ENCODE results near the gene TNFRSF1A. TPM values are rescaled to one million over a fixed set of nuclear protein-coding genes. Genes with fewer than 3 reads are reported as not detected.

The TNFRSF1A gene
- total and polyA plus RNA-seq, 2 of the 13 experiments (the other 11 are each of a cell fraction or from before 2014, with no cell fraction given), result 41.5 to 61.2 TPM

- 0 out of 2 replicates have a peak, but pooled peaks have one; percentile 43 for TF ChIP-seq FOXP4 (CRISPR knock-in tag; IDR thresholded peaks at IDR 0.05)
- no peak for TF ChIP-seq SP4 (CRISPR knock-in tag; IDR thresholded peaks at IDR 0.05)
- TF ChIP-seq ZMYM3 (CRISPR knock-in tag; IDR thresholded peaks at IDR 0.05), result no peak
These were observed 439 bp upstream of the TNFRSF1A start (continued) for GRCh38 chr12:6342140-6342889.

- H2AFZ ChIP-seq (ENCODE audit: low read length), result no peak overlapping the region
- H3K4me3 ChIP-seq (replicated peaks in 1 of 3; ENCODE audit: insufficient read depth in 1 of 3, low read depth in 2 of 3, low read length in 3 of 3), result peak overlapping the region; percentile 85 to 99 (median 97)
- WGBS (ENCODE audit: low lambda C conversion rate), result under 1% methylated on average over 15 of the region's 15 CpGs
- no peaks in the 10 kb centered on the region; a peak in 1 of 5 replicates for H3K27me3 ChIP-seq (ENCODE audit: control insufficient read depth in 1 of 2, insufficient read depth in 2 of 2, low read length in 2 of 2)
- peaks cover 82% of the 10 kb centered on the region for H3K4me1 ChIP-seq (ENCODE audit: insufficient read depth, low read length)
- in situ Hi-C loops (cut with HindIII; ENCODE audit: extremely low pct_ligation_motif_present, low pct_unique_long_range_greater_than_20kb) (no loop called here), intact Hi-C loops (cut with micrococcal nuclease; ENCODE audit: unreplicated experiment) (loop anchor here (10.0 kb wide), 1 partner anchor 194 kb away; the partner anchor contains the start of gene GAPDH)
- H3K4me2 ChIP-seq (ENCODE audit: low read depth, low read length), result peak overlapping the region; percentile 96
- no peaks in the 10 kb centered on the region for H3K36me3 ChIP-seq (replicated peaks in 1 of 2; ENCODE audit: control insufficient read depth in 1 of 2, insufficient read depth in 2 of 2, low read length in 2 of 2)
- H3K9me3 ChIP-seq (ENCODE audit: low read length), result no peaks in the 10 kb centered on the region
- DNase-seq (ENCODE audit: low spot score) (no peak), FAIRE-seq (no peak), ATAC-seq (no peak)
- no peaks in the 10 kb centered on the region; the same call in 1 of the 2 replicates for H4K20me1 ChIP-seq (ENCODE audit: insufficient read depth, low read length)
- ChIA-PET POLR2A (interaction anchor here (0.8 to 11.0 kb wide), 10 partner anchors 9 to 43 kb away, joined by 3 to 278 read pairs (median 7); partner anchors contain the start of genes LTBR, PLEKHG6 and SCNN1A), CTCF (ENCODE audit: low intra/inter-chr PET ratio, low total read pairs) (no interaction called here)
- peak overlapping the region; percentile 82 for H3K27ac ChIP-seq (ENCODE audit: extremely low read length, insufficient read depth, low read length)
- BruUV-seq (replicated peaks), result no TSS peak
- H3K9ac ChIP-seq (ENCODE audit: insufficient read depth, low read depth, low read length), result peak overlapping the region; percentile 95
- peaks cover 59% of the 10 kb centered on the region for H3K79me2 ChIP-seq (ENCODE audit: insufficient read depth, low read length)
- TF ChIP-seq ZSCAN12 (CRISPR knock-in tag; IDR thresholded peaks at IDR 0.05) (no peak), ZBTB25 (CRISPR knock-in tag; IDR thresholded peaks at IDR 0.05) (no peak), ZMAT3 (CRISPR knock-in tag; conservative IDR thresholded peaks at IDR 0.05) (0 out of 2 replicates have a peak, but pooled peaks have one; percentile 6), SMYD3 (CRISPR knock-in tag; IDR thresholded peaks at IDR 0.05) (no peak), SCMH1 (CRISPR knock-in tag; IDR thresholded peaks at IDR 0.05; ENCODE audit: borderline replicate concordance) (no peak), RBFOX2 (IDR thresholded peaks at IDR 0.05; ENCODE audit: low read depth, low read length) (peak; percentile 45; the same call in 1 of the 2 replicates), TRAFD1 (CRISPR knock-in tag; IDR thresholded peaks at IDR 0.05; ENCODE audit: borderline replicate concordance) (no peak), GLMP (CRISPR knock-in tag; IDR thresholded peaks at IDR 0.05; ENCODE audit: borderline replicate concordance) (0 out of 2 replicates have a peak, but pooled peaks have one; percentile 38), NCOR1 (IDR thresholded peaks at IDR 0.05; ENCODE audit: borderline replicate concordance, low read length) (no peak), PCBP1 (IDR thresholded peaks at IDR 0.05; ENCODE audit: borderline replicate concordance, low read depth, low read length) (0 out of 2 replicates have a peak, but pooled peaks have one; percentile 42), KAT7 (CRISPR knock-in tag; IDR thresholded peaks at IDR 0.05; ENCODE audit: borderline replicate concordance) (peak; percentile 48; the same call in 1 of the 2 replicates), KMT2B (CRISPR knock-in tag; IDR thresholded peaks at IDR 0.05) (no peak)
These were observed 995 bp downstream of the TNFRSF1A start for GRCh38 chr12:6340745-6341416.
